Transverse colon (tissue), 4 donors: ENCODE measurements around the gene BEST2.

Experiments used
- CTCF ChIP-seq, 5 experiments: fragments of 200-600 bp in 3 of 5; fragments of 450-650 bp in 2 of 5; sonication (generic) in 3 of 5; IDR thresholded peaks; 1 replicate in 2 of 5; 2 replicates in 3 of 5; pipeline ENCODE4 v1.5.1; 2016 to 2017; ENCODE audit warnings: antibody characterized with exemption in 5 of 5, inconsistent platforms in 3 of 5, mild to moderate bottlenecking in 2 of 5, moderate library complexity in 1 of 5
- POLR2A ChIP-seq: fragments of 450-650 bp; IDR thresholded peaks from one replicate; pipeline ENCODE4 v1.6.1; 2016; ENCODE audit warnings: antibody characterized with exemption, mild to moderate bottlenecking, moderate library complexity
- POLR2AphosphoS5 ChIP-seq, 3 donors: sonication (generic); formaldehyde crosslinking; IDR thresholded peaks; one replicate each; pipeline ENCODE4 v1.6.1; 2016; ENCODE audit warnings: antibody characterized with exemption in 3 of 3

GRCh38 chr19:12790628-12791344 lies 39.2 kb downstream of the BEST2 start:
- TF ChIP-seq CTCF (IDR thresholded peaks at IDR 0.05) (no peak), POLR2A (no peak), POLR2AphosphoS5 (IDR thresholded peaks at IDR 0.05) (no peak)
